ENCODE results near the gene EPHA1.
"Not testable (repeated sequence)": the region's sequence is repeated elsewhere in the genome, so short reads cannot be mapped to it uniquely, and the experiment has no call there.

Gene EPHA1

DNA sequence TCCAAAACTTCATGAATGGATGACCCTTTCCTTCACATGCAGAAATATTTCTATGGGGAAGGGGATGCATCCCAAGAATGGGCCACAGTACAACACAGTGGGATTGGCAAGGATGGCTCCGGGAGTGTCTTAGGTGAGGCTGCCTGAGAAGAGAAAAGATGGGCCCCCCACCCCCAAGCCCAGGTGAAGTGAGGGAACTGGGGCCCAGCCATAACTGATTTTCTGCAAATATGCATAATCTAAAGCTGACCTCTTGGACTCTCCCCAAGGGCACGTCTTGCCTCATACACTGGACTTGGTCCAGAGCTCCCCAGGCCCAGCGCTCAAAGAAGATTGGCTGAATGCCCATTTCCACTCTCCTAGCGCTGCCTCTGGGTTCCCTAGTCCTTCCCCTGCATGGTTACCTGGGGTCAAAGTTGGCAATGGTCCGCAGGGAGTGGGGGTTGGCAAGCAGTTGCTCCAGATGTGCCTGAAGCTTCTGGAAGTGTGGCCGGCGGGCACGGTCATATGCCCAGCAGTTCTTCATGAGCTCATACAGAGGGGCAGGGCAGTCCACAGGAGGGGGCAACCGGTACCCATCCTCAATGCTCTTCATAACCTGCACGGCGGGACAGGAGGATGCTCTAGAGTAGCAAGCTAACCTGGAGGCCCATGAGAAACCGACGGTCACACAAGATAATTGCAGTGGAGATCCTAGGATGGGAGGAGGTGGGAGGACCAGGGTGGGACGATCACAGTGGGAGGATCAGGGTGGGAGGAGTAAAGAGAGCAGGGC, 15.2 kb downstream of the EPHA1 start:
- H3K36me3 Mint-ChIP-seq: peaks cover 45% of the 10 kb centered on the region
- no peak overlapping the region for H3K4me3 Mint-ChIP-seq
- CTCF ChIA-PET: interaction anchor here (0.6 to 2.1 kb wide), 5 partner anchors 9 to 153 kb away, joined by 3 to 6 read pairs (median 4); no protein-coding TSS in a partner anchor
- peaks cover 21% of the 10 kb centered on the region for H3K4me1 Mint-ChIP-seq
- no peak for DNase-seq
- H3K27me3 Mint-ChIP-seq: no peaks in the 10 kb centered on the region
- no peaks in the 10 kb centered on the region for H3K9me3 Mint-ChIP-seq
- peak overlapping the region; percentile 2 for H3K27ac Mint-ChIP-seq

DNA sequence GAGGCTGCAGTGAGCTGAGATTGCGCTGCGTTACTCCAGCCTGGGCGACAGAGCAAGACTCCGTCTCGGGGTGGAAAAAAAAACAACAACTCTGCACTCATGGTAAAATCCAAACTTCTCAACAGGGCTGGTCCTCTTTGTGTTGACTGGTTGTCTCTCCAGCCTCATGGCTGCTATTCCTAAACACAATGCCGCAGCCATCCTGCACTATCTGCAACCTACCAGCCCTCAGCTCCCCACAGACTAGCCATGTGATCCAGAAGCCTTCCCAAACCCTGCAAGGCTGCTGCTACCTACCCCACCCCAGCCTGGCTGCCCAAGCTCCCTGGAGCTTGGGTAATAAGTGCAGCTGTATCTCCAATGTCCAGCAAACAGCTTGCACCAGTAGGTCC, 15.8 kb downstream of the EPHA1 start:
- CTCF ChIA-PET: interaction anchor here (0.9 to 2.1 kb wide), 4 partner anchors 8 to 152 kb away, joined by 3 to 6 read pairs (median 4); no protein-coding TSS in a partner anchor
- Mint-ChIP-seq H3K36me3 (peaks cover 45% of the 10 kb centered on the region), H3K27ac (no peak overlapping the region), H3K4me3 (no peak overlapping the region), H3K4me1 (peaks cover 21% of the 10 kb centered on the region), H3K27me3 (no peaks in the 10 kb centered on the region), H3K9me3 (no peaks in the 10 kb centered on the region)
- DNase-seq: no peak

DNA sequence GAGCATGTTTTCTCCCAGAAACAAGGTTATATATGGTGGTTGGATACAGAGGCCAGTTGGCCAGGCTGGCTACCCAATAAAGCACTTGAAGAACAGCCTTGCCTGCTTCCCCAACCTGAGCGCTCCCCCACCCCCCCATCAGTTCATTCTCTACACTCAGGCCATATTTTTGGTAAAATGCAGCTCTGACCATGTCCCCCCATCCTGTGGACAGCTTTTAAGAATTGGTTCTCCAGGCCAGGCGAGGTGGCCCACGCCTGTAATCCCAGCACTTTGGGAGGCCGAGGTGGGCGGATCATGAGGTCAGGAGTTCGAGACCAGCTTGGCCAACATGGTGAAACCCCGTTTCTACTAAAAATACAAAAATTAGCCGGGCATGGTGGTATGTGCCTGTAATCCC, 16.2 kb downstream of the EPHA1 start:
- Mint-ChIP-seq H3K36me3 (peaks cover 44% of the 10 kb centered on the region), H3K4me1 (peaks cover 21% of the 10 kb centered on the region)
- not testable (repeated sequence) for H3K27ac Mint-ChIP-seq, DNase-seq, H3K27me3 Mint-ChIP-seq, H3K4me3 Mint-ChIP-seq, H3K9me3 Mint-ChIP-seq
- CTCF ChIA-PET: interaction anchor here (1.0 to 2.1 kb wide), 4 partner anchors 11 to 152 kb away, joined by 3 to 6 read pairs (median 4); no protein-coding TSS in a partner anchor

DNA sequence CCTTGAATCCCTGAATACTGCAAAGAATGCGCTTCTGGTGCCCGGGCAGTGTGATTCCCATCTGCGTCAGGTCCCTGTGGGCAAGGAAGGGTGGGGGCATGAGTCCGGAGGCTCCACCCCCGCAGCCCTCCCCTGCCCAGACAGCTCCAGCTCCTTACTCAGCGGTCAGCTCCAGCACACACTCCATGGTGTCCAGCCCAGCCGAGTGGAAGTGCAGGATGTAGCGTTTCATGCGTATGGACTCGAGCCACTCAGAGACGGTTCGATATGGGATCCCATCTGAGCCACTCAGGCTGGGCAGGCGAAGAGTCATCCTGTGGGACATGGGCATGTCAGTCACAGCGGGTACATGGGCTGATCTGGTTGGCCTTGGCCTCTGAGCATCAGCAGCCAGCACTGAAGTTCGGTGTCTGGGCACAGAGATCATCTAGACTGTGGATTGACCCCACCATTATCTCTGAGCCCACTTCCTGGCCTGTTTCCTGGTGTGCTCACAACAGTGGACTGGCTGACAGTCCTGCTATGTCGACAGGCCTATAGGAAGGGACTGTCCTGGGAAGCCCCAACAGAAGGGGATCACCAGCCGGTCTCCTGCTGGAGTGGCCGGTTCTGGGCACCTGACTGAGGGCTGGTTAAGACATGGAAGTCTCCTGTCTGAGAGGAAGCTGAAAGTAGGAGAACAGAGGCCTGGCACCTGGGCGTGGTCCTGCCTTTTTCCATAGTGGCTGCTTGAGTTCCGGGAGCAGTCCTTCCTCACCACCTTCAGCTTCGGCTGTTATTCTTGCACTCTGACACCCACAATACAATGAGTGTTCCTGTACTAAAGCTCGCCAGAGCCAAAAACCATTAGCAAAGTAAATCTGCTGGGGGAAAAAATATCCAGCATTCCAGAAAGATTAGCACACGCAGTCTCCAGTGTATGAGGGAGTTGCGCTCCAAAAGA, 16.9 kb downstream of the EPHA1 start:
- no peak for DNase-seq
- peaks cover 21% of the 10 kb centered on the region for H3K4me1 Mint-ChIP-seq
- peaks cover 42% of the 10 kb centered on the region for H3K36me3 Mint-ChIP-seq
- CTCF ChIA-PET: interaction anchor here (1.0 to 2.1 kb wide), 5 partner anchors 11 to 151 kb away, joined by 3 to 6 read pairs (median 3); no protein-coding TSS in a partner anchor
- no peak overlapping the region for H3K4me3 Mint-ChIP-seq
- peak overlapping the region; percentile 24 for H3K27ac Mint-ChIP-seq
- H3K27me3 Mint-ChIP-seq: no peaks in the 10 kb centered on the region
- H3K9me3 Mint-ChIP-seq: no peaks in the 10 kb centered on the region

DNA sequence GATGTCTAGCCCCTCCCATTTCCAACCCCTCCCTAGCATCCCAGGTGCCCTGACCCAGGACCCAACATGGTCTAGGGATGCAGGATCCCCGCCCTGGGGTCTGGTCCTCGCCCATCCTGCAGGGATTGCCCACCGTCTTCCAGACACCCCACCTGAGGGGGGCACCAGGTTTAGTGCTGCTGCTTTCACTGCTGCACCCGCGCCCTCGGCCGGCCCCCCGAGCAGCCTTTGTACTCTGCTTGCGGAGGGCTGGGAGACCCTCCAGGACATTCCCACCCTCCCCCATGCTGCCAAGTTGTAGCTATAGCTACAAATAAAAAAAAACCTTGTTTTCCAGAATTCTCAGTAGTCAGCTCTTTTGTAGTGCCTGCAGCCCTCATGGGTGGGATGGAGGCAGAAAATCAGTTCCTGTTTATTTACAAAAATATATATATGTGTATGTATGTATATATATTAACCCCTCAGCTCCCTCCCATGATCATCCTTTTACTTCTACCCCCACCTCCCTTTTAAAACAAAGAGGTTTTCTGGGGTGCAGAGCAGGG, 17.8 kb downstream of the EPHA1 start:
- CTCF ChIA-PET: interaction anchor here (0.9 to 1.2 kb wide), 3 partner anchors 11 to 25 kb away, joined by 3 read pairs; no protein-coding TSS in a partner anchor
- H3K4me1 Mint-ChIP-seq: peaks cover 21% of the 10 kb centered on the region
- H3K9me3 Mint-ChIP-seq: no peaks in the 10 kb centered on the region
- H3K27ac Mint-ChIP-seq: peak overlapping the region; percentile 40
- H3K36me3 Mint-ChIP-seq: peaks cover 41% of the 10 kb centered on the region
- no peak overlapping the region for H3K4me3 Mint-ChIP-seq
- H3K27me3 Mint-ChIP-seq: no peaks in the 10 kb centered on the region
- DNase-seq: no peak

DNA sequence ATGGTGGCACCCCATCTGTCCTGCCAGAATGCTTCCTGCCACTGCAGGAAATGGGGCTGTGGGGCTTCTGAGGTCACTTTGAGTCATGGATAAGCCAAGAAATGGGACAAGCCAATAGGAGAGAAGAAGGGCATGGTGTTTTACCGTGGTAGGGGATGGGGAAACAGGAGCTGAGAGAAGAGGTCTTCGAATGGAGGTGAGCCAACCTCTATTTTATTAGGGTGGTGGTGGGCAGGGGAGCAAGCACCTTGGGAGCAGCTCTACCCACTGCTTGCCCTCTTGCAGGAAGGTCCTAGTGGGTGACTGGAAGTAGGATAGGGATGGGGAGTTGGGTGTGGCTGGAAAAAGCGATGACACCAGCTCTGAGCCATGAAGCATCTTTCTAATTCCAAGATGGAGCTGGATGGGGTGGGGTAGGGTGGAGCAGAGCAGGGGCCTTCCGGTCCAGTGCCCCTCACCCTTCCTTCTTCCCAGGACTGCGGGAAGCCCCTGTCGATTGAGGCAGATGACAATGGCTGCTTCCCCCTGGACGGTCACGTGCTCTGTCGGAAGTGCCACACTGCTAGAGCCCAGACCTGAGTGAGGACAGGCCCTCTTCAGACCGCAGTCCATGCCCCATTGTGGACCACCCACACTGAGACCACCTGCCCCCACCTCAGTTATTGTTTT, 18.4 kb downstream of the EPHA1 start:
- Mint-ChIP-seq H3K4me3 (no peak overlapping the region), H3K36me3 (peaks cover 41% of the 10 kb centered on the region), H3K27me3 (no peaks in the 10 kb centered on the region), H3K4me1 (peaks cover 20% of the 10 kb centered on the region), H3K27ac (peak overlapping the region; percentile 77), H3K9me3 (no peaks in the 10 kb centered on the region)
- no peak for DNase-seq
- CTCF ChIA-PET: interaction anchor here (0.9 to 1.7 kb wide), 3 partner anchors 10 to 20 kb away, joined by 3 to 4 read pairs (median 3); no protein-coding TSS in a partner anchor

DNA sequence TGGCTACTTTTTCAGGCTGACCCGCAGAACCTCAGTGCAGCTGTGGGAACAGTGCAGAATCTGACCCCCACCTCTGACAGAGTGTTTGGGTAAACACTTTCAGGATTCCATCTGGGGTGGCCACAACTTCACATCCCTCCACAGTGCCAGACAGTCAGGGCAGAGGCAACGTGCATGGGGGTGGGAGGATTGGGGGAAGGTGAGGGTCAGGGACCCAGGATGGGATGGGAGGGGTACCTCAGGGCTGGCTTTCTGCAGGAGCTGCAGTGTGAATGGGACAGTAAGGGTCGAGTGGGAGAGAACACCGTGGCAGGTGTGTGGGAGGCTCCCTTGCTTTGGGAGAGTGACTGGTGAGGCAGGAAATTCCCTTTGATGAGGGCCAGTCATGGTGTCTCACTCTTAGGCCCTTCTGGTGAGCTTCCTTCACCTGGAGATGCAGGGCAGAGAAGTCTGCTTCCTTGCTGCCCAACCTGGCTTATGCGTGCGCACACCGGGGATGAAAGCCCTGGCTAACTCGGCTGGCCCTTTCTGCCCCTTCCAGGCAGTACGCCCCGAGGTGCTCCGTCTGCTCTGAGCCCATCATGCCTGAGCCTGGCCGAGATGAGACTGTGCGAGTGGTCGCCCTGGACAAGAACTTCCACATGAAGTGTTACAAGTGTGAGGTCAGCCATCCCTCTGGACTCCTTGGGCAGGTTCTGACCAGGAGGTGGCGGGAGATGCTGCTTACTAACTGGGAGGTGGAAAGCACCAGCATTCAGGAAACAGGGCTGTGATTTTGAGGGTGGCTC, 19.1 kb downstream of the EPHA1 start:
- Mint-ChIP-seq H3K4me1 (peaks cover 13% of the 10 kb centered on the region), H3K9me3 (no peaks in the 10 kb centered on the region), H3K27ac (peak overlapping the region; percentile 73), H3K36me3 (peaks cover 41% of the 10 kb centered on the region), H3K27me3 (no peaks in the 10 kb centered on the region), H3K4me3 (no peak overlapping the region)
- no peak for DNase-seq
- CTCF ChIA-PET: interaction anchor here (1.0 to 1.7 kb wide), 3 partner anchors 10 to 15 kb away, joined by 4 to 5 read pairs (median 5); no protein-coding TSS in a partner anchor

DNA sequence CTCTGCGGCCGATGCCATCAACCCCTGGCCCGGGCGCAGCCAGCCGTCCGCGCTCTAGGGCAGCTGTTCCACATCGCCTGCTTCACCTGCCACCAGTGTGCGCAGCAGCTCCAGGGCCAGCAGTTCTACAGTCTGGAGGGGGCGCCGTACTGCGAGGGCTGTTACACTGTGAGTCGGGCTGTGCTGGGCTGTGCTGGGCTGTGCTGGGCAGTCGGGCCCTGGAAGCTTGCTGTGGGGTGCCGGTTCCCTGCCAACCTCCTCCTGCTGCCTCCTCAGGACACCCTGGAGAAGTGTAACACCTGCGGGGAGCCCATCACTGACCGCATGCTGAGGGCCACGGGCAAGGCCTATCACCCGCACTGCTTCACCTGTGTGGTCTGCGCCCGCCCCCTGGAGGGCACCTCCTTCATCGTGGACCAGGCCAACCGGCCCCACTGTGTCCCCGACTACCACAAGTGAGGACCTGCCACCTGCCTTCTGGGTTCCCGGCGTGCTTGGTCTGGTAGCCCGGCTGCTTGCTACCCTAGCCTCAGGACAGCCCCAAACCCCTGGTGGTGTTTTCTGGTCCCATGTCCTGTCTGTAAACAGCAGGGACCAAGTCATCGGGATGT, 20.1 kb downstream of the EPHA1 start:
- H3K4me1 Mint-ChIP-seq: peaks cover 13% of the 10 kb centered on the region
- peak overlapping the region; percentile 73 for H3K27ac Mint-ChIP-seq
- peaks cover 37% of the 10 kb centered on the region for H3K36me3 Mint-ChIP-seq
- no peaks in the 10 kb centered on the region for H3K27me3 Mint-ChIP-seq
- H3K4me3 Mint-ChIP-seq: no peak overlapping the region
- DNase-seq: no peak
- CTCF ChIA-PET: interaction anchor here (1.0 to 1.7 kb wide), 4 partner anchors 9 to 27 kb away, joined by 4 to 5 read pairs (median 4); no protein-coding TSS in a partner anchor
- no peaks in the 10 kb centered on the region for H3K9me3 Mint-ChIP-seq

DNA sequence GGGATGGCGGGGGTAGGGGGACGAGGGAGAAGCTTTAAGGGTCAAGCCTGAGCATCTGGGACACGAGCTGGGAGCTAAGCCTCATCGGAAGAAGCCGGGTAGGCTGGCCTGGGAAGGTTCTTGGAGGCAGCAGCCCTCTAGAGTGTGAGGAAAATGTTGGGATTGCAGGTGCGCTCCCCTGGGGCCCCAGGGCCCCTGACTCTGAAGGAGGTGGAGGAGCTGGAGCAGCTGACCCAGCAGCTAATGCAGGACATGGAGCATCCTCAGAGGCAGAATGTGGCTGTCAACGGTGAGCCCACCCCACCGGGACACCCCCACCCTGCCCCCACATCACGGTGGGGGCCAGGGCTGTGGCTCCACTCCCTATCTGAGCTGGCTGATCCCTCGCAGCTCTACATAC, 20.6 kb downstream of the EPHA1 start:
- DNase-seq: no peak
- Mint-ChIP-seq H3K27me3 (no peaks in the 10 kb centered on the region), H3K36me3 (peaks cover 36% of the 10 kb centered on the region), H3K27ac (no peak overlapping the region), H3K9me3 (no peaks in the 10 kb centered on the region), H3K4me1 (peaks cover 13% of the 10 kb centered on the region), H3K4me3 (no peak overlapping the region)
- CTCF ChIA-PET: interaction anchor here (1.1 to 1.2 kb wide), 2 partner anchors 8 to 28 kb away, joined by 4 to 5 read pairs; no protein-coding TSS in a partner anchor

DNA sequence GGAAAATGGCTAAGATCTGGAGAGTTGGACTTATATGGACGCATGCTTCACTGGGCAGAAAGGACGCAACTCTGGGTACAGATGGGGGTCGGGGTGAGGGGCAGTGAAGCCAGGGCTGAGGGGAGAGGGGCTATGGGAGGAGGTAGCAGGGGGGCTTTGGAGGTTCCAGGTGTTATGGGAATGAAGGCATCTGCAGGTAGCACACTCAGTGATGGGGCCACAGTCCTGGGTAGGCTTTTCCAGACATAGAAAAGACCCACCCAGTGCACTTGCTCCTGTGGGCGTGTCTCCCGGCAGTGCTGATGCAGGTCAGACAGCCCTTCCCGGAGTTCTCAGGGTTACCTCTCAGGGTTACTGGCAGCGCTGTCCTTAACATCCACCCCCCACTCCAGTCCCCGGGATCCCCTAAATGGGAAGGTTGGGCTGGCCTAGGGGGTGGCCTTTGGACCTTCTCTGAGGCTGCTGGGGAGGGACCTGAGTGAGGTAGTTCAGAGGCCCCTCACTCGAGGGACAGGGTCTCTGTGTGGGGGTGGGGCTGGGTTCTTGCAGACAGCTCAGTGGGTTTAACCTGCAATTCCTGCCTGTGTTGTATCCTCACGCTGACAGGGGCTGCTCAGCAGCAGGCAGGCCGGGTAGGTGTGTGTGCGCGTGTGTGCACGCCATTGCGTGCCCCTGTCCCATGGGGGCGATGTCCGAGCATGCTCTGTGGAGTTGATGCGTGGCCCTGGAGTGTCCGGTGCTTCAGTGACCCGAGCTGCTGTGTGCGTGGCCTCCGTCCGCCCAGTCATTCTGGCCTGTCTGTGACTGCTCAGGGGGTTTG, 21.3 kb downstream of the EPHA1 start:
- DNase-seq: no peak
- H3K27ac Mint-ChIP-seq: peak overlapping the region; percentile 61
- no peaks in the 10 kb centered on the region for H3K9me3 Mint-ChIP-seq
- CTCF ChIA-PET: interaction anchor here (1.2 kb wide), 1 partner anchor 29 kb away, joined by 4 read pairs; no protein-coding TSS in a partner anchor
- peaks cover 37% of the 10 kb centered on the region for H3K36me3 Mint-ChIP-seq
- H3K27me3 Mint-ChIP-seq: no peaks in the 10 kb centered on the region
- peaks cover 13% of the 10 kb centered on the region for H3K4me1 Mint-ChIP-seq
- H3K4me3 Mint-ChIP-seq: no peak overlapping the region

DNA sequence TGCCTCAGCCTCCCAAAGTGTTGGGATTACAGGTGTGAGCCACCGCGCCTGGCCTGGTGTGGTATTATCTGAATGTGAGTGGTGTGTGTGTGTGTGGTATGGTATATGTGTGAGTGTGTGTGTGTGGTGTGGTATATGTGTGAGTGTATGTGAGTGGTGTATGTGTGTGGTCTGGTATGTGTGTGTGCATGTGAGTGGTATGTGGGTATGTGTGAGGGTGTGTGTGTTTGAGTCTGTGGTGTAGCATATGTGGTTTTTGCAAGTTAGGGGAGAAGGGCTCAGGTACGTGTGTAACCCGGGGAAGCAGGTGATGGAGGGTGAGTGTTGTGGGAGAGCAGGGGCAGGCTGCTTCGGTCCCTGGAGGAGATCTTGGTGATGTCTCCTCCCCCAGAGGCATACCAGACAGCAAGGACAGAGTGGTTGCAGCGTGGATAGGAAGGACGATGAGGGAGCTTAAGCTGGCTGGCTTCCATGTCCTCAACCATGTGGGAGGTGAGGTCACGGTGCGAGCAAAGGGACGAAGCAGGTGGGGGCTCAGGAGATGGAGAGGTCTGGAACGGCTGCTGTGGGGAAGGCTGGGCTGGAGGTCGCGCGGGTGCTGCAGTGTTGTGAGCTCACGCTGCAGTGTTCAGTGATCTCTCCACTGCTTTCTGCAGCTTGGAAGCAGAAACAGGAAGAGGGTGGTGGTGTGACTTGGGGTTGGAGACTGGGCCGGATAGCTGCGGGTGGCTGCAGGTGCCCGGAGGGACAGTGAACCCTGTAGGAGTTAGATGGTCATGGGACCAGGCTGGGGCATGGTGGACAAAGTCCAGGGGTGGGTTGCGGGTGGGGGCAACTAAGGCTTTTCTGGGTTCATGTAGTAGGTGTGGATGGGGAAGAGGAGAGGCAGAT, 22.5 kb downstream of the EPHA1 start:
- DNase-seq: peak; percentile 64
- no peaks in the 10 kb centered on the region for H3K27me3 Mint-ChIP-seq

More for the DNA sequence above, 22.5 kb downstream of the EPHA1 start:
- Mint-ChIP-seq H3K27ac (no peak overlapping the region), H3K4me1 (peaks cover 13% of the 10 kb centered on the region), H3K4me3 (no peak overlapping the region), H3K36me3 (peaks cover 27% of the 10 kb centered on the region), H3K9me3 (no peaks in the 10 kb centered on the region)
- CTCF ChIA-PET: interaction anchor here (0.8 kb wide), 1 partner anchor 29 kb away, joined by 6 read pairs; no protein-coding TSS in a partner anchor
